H1 (cell line): Measurements from ENCODE around the gene DPH5. TPM values are rescaled to one million over a fixed set of nuclear protein-coding genes. Genes with fewer than 3 reads are reported as not detected.

ENCODE experiments used
- CREB1 ChIP-seq: IDR thresholded peaks from 2 replicates; pipeline ENCODE4 v1.6.1; 2012; ENCODE audit warnings: inconsistent platforms
- JUND ChIP-seq: IDR thresholded peaks from 2 replicates; pipeline ENCODE4 v1.6.1; 2011; ENCODE audit warnings: mild to moderate bottlenecking, improper control_type of control experiment, low read length
- SAP30 ChIP-seq: fragments of 300-600 bp; sonication (generic); IDR thresholded peaks from 2 replicates; pipeline ENCODE4 v1.7.1; 2012; ENCODE audit warnings: low read length, moderate library complexity, mild to moderate bottlenecking, inconsistent platforms; ENCODE audit not compliant: insufficient read depth, insufficient replicate concordance
- SIN3A ChIP-seq, 2 experiments: IDR thresholded peaks in 1 of 2; conservative IDR thresholded peaks in 1 of 2; 2 replicates each; pipeline ENCODE4 v1.6.1; 2011 to 2012; ENCODE audit warnings: low read length in 2 of 2, improper control_type of control experiment in 1 of 2, low read depth in 1 of 2, mild to moderate bottlenecking in 1 of 2
- YY1 ChIP-seq: IDR thresholded peaks from 2 replicates; pipeline ENCODE4 v1.6.1; 2011; ENCODE audit warnings: low read depth, mild to moderate bottlenecking, low read length
- polyA plus RNA-seq, 7 experiments: library from polyadenylated mRNA; depleted of rRNA in 3 of 7; stranded (reverse) in 5 of 7; unstranded in 2 of 7; fragments of >200 nt in 5 of 7; fragments of 200-250 nt in 2 of 7; gene quantifications; 1 replicate in 5 of 7; 2 replicates in 1 of 7; 4 replicates in 1 of 7; pipeline versions ENCODE4 v1.2.1 to v1.2.3, GENCODE V29; 2011 to 2013; ENCODE audit warnings: missing spikeins in 2 of 7, mixed read lengths in 2 of 7
- total RNA-seq: library from RNA; stranded (reverse); fragmentation: NEBNext Ultra II Directional; extraction: Animal tissue kit (Norgen Biotek cat#: 25700); gene quantifications from 2 replicates; pipeline ENCODE4 v1.2.1, GENCODE V29; 2021
- TF ChIP-seq, protein P1 (sequence below): fragments of 300-600 bp; sonication (generic); IDR thresholded peaks from 2 replicates; pipeline ENCODE4 v1.7.1; 2012; ENCODE audit warnings: low read length, moderate library complexity, mild to moderate bottlenecking, inconsistent platforms; ENCODE audit not compliant: insufficient replicate concordance
- TF ChIP-seq, protein P2 (sequence below), 3 experiments: IDR thresholded peaks; 1 replicate in 2 of 3; 2 replicates in 1 of 3; pipeline versions ENCODE4 v1.5.1 to v1.6.1; 2011; ENCODE audit warnings: low read length in 3 of 3, mild to moderate bottlenecking in 3 of 3, inconsistent platforms in 2 of 3, low read depth in 1 of 3, moderate library complexity in 1 of 3; ENCODE audit not compliant: insufficient read depth in 1 of 3; ENCODE audit errors: control extremely low read depth in 1 of 3

Gene DPH5
- total and polyA plus RNA-seq, 2 of the 8 experiments (the other 6 are each of a cell fraction or from before 2014, with no cell fraction given): 67.7 to 106 TPM

DNA sequence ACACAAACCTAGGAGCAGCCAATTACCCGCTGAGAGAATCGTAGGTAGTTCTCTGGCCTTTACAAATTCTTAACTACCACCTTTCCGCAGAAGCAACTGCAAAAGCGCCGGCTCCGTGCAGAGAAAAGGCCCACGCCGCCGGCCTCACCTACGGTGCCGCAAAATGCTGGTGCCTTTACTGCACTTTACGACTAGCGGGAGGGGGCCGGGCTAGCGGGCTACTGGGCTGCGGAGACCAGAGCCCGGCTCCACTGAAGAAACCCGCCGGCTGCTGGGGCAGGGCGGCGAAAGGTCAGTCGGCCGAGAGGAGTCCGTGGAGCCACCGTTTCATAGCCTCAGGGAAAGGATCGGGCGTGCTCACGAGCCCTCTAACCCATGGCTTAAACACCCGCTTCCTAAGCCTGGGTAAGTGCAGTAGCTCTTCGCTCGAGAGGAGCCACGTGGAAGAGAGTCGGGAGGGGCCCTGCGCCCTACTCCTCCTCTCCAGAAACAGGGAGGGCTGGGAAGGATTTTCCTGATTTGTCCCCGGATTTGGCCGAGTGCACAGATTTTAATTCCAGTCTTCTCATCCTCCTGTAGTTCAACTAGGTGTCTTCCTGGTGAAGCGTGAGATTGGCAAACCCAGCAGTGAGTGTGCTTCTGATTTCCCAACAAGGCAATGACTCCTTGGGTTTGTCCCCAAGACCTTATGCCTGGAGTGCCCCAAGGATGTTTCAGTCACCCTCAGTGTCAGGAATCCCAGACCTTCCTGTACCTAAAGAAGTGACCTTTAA, at the start of gene DPH5 (continued):
- peak; percentile 19; the same call in 1 of the 2 replicates for TF ChIP-seq JUND
- TF ChIP-seq, protein P1, sequence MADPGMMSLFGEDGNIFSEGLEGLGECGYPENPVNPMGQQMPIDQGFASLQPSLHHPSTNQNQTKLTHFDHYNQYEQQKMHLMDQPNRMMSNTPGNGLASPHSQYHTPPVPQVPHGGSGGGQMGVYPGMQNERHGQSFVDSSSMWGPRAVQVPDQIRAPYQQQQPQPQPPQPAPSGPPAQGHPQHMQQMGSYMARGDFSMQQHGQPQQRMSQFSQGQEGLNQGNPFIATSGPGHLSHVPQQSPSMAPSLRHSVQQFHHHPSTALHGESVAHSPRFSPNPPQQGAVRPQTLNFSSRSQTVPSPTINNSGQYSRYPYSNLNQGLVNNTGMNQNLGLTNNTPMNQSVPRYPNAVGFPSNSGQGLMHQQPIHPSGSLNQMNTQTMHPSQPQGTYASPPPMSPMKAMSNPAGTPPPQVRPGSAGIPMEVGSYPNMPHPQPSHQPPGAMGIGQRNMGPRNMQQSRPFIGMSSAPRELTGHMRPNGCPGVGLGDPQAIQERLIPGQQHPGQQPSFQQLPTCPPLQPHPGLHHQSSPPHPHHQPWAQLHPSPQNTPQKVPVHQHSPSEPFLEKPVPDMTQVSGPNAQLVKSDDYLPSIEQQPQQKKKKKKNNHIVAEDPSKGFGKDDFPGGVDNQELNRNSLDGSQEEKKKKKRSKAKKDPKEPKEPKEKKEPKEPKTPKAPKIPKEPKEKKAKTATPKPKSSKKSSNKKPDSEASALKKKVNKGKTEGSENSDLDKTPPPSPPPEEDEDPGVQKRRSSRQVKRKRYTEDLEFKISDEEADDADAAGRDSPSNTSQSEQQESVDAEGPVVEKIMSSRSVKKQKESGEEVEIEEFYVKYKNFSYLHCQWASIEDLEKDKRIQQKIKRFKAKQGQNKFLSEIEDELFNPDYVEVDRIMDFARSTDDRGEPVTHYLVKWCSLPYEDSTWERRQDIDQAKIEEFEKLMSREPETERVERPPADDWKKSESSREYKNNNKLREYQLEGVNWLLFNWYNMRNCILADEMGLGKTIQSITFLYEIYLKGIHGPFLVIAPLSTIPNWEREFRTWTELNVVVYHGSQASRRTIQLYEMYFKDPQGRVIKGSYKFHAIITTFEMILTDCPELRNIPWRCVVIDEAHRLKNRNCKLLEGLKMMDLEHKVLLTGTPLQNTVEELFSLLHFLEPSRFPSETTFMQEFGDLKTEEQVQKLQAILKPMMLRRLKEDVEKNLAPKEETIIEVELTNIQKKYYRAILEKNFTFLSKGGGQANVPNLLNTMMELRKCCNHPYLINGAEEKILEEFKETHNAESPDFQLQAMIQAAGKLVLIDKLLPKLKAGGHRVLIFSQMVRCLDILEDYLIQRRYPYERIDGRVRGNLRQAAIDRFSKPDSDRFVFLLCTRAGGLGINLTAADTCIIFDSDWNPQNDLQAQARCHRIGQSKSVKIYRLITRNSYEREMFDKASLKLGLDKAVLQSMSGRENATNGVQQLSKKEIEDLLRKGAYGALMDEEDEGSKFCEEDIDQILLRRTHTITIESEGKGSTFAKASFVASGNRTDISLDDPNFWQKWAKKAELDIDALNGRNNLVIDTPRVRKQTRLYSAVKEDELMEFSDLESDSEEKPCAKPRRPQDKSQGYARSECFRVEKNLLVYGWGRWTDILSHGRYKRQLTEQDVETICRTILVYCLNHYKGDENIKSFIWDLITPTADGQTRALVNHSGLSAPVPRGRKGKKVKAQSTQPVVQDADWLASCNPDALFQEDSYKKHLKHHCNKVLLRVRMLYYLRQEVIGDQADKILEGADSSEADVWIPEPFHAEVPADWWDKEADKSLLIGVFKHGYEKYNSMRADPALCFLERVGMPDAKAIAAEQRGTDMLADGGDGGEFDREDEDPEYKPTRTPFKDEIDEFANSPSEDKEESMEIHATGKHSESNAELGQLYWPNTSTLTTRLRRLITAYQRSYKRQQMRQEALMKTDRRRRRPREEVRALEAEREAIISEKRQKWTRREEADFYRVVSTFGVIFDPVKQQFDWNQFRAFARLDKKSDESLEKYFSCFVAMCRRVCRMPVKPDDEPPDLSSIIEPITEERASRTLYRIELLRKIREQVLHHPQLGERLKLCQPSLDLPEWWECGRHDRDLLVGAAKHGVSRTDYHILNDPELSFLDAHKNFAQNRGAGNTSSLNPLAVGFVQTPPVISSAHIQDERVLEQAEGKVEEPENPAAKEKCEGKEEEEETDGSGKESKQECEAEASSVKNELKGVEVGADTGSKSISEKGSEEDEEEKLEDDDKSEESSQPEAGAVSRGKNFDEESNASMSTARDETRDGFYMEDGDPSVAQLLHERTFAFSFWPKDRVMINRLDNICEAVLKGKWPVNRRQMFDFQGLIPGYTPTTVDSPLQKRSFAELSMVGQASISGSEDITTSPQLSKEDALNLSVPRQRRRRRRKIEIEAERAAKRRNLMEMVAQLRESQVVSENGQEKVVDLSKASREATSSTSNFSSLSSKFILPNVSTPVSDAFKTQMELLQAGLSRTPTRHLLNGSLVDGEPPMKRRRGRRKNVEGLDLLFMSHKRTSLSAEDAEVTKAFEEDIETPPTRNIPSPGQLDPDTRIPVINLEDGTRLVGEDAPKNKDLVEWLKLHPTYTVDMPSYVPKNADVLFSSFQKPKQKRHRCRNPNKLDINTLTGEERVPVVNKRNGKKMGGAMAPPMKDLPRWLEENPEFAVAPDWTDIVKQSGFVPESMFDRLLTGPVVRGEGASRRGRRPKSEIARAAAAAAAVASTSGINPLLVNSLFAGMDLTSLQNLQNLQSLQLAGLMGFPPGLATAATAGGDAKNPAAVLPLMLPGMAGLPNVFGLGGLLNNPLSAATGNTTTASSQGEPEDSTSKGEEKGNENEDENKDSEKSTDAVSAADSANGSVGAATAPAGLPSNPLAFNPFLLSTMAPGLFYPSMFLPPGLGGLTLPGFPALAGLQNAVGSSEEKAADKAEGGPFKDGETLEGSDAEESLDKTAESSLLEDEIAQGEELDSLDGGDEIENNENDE: no peak
- peak; percentile 88 for TF ChIP-seq SAP30
- TF ChIP-seq, protein P2, sequence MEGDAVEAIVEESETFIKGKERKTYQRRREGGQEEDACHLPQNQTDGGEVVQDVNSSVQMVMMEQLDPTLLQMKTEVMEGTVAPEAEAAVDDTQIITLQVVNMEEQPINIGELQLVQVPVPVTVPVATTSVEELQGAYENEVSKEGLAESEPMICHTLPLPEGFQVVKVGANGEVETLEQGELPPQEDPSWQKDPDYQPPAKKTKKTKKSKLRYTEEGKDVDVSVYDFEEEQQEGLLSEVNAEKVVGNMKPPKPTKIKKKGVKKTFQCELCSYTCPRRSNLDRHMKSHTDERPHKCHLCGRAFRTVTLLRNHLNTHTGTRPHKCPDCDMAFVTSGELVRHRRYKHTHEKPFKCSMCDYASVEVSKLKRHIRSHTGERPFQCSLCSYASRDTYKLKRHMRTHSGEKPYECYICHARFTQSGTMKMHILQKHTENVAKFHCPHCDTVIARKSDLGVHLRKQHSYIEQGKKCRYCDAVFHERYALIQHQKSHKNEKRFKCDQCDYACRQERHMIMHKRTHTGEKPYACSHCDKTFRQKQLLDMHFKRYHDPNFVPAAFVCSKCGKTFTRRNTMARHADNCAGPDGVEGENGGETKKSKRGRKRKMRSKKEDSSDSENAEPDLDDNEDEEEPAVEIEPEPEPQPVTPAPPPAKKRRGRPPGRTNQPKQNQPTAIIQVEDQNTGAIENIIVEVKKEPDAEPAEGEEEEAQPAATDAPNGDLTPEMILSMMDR (IDR thresholded peaks at IDR 0.05; ENCODE audit: control extremely low read depth in 1 of 3, insufficient read depth in 1 of 3, low read depth in 1 of 3, low read length in 3 of 3): no peak
- no peak for TF ChIP-seq YY1
- 0 out of 2 replicates have a peak, but pooled peaks have one; percentile 31 for TF ChIP-seq CREB1
- TF ChIP-seq SIN3A (conservative IDR thresholded peaks at IDR 0.05 in 1 of 2, IDR thresholded peaks at IDR 0.05 in 1 of 2; ENCODE audit: low read depth in 1 of 2, low read length in 2 of 2): peak; percentile 42 to 81; a peak in 2 of 4 replicates
